ENCODE measurements around the gene FAM174C.

The FAM174C gene

DNA sequence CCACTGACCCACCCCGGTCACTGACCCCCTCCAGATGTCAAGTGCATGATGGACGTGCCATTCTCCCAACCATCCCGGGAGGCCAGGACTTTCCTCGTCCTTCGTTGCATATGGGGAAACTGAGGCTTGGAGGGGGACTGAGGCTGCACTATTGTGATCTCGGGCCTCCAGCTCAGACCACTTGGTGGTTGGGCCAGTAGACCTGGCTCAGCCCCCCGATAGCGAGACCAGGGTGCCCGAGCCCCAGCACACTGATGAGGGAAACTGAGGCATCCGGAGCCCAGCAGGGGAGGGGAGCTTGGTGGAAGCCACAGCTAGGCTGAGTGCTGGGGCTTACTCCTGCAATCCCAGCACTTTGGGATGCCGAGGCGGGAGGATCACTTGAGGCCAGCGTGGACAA is 20.7 kb downstream of the FAM174C start:
- Mint-ChIP-seq H3K9me3 (no peaks in the 10 kb centered on the region), H3K27ac (no peak overlapping the region), H3K27me3 (ENCODE audit: low read depth) (peaks cover 3% of the 10 kb centered on the region), H3K4me1 (no peaks in the 10 kb centered on the region), H3K4me3 (no peak overlapping the region), H3K36me3 (ENCODE audit: low read depth) (peaks cover 4% of the 10 kb centered on the region)
- TF ChIP-seq, protein P1, sequence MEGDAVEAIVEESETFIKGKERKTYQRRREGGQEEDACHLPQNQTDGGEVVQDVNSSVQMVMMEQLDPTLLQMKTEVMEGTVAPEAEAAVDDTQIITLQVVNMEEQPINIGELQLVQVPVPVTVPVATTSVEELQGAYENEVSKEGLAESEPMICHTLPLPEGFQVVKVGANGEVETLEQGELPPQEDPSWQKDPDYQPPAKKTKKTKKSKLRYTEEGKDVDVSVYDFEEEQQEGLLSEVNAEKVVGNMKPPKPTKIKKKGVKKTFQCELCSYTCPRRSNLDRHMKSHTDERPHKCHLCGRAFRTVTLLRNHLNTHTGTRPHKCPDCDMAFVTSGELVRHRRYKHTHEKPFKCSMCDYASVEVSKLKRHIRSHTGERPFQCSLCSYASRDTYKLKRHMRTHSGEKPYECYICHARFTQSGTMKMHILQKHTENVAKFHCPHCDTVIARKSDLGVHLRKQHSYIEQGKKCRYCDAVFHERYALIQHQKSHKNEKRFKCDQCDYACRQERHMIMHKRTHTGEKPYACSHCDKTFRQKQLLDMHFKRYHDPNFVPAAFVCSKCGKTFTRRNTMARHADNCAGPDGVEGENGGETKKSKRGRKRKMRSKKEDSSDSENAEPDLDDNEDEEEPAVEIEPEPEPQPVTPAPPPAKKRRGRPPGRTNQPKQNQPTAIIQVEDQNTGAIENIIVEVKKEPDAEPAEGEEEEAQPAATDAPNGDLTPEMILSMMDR (IDR thresholded peaks at IDR 0.05; ENCODE audit: unreplicated experiment in 3 of 3), result no peak

DNA sequence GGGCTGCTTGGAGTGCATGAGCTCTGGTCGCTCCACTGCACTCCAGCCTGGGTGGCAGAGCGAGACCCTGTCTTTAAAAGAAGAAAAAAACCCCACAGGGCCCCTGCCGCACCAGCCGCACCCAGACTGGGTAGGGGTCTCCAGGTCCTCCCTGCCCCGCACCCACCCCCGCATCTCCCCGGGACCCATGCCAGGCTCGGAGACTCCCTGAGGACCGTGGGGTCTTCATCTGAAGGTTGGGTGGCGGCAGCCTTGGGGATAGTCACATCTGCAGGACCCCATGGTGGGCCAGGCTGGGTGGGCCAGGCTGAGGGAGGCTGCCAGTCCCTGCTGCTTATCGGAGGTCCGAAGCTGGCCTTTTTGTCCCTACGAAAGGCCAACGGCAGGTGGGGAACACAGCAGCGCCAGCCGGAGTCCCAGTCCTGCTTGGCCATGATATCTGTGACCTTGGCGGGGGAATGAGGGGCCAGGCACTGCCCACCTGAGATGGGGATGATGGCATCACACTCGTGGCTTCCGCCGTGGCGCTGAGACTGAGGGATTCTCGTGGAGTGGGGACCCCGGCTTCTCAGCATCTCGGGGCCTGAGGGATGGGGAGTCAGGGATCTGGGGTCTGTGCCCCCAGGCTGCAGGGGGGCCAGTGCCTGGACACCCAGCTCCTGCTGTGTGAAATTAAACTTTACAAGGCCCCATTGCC is 21.4 kb downstream of the FAM174C start:
- Mint-ChIP-seq H3K36me3 (ENCODE audit: low read depth) (peaks cover 4% of the 10 kb centered on the region), H3K27me3 (ENCODE audit: low read depth) (peaks cover 3% of the 10 kb centered on the region), H3K27ac (no peak overlapping the region), H3K4me1 (no peaks in the 10 kb centered on the region), H3K4me3 (no peak overlapping the region), H3K9me3 (no peaks in the 10 kb centered on the region)
- TF ChIP-seq, protein P1 (IDR thresholded peaks at IDR 0.05; ENCODE audit: unreplicated experiment in 3 of 3), result no peak

DNA sequence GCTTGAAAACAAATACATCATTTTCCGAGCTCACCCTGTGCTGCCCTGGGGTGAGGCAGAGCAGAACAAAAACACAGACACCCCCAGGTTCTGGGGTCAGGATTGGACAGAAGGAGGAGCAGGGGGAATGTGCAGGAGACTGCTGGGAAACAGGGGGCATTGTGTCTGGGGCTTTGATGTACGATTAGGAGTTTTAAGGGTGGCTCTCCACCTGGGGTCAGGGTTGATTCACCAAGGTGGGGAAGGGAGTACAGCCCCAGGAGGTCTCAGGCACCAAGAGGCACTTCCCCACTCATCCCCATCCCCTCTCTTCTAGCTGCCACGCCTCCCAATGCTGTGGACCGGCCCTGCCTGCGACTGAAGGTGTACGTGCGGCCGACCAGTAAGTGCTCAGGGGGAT is 22.9 kb downstream of the FAM174C start:
- TF ChIP-seq, protein P1 (IDR thresholded peaks at IDR 0.05; ENCODE audit: unreplicated experiment in 3 of 3), result no peak
- H3K4me3 Mint-ChIP-seq, result no peak overlapping the region
- peaks cover 3% of the 10 kb centered on the region for H3K27me3 Mint-ChIP-seq (ENCODE audit: low read depth)
- H3K36me3 Mint-ChIP-seq (ENCODE audit: low read depth), result peaks cover 4% of the 10 kb centered on the region
- no peak overlapping the region for H3K27ac Mint-ChIP-seq
- no peaks in the 10 kb centered on the region for H3K9me3 Mint-ChIP-seq
- H3K4me1 Mint-ChIP-seq, result no peaks in the 10 kb centered on the region

DNA sequence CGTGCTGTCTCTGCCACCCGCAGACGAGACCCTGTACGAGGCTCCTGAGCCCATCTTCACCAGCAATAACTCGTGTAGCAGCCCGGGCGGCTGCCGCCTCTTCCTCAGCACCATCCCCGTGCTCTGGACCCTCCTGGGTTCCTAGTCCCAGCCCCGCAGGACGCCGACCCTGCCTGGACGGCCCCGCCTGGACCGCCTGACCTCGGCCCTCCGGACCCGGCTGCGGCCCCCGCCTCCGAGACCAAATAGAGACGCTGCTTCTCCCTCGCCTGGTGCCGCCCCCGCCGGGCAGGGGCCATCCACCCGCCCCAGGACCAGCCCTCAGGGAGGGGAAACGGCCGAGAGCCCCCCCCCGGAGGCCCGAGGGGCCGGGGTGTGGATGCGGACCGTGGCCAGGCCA is 24.5 kb downstream of the FAM174C start:
- TF ChIP-seq, protein P1 (IDR thresholded peaks at IDR 0.05; ENCODE audit: unreplicated experiment in 3 of 3), result no peak
- Mint-ChIP-seq H3K4me3 (no peak overlapping the region), H3K27ac (no peak overlapping the region), H3K27me3 (ENCODE audit: low read depth) (peaks cover 3% of the 10 kb centered on the region), H3K9me3 (no peaks in the 10 kb centered on the region), H3K36me3 (ENCODE audit: low read depth) (peaks cover 4% of the 10 kb centered on the region), H3K4me1 (no peaks in the 10 kb centered on the region)

DNA sequence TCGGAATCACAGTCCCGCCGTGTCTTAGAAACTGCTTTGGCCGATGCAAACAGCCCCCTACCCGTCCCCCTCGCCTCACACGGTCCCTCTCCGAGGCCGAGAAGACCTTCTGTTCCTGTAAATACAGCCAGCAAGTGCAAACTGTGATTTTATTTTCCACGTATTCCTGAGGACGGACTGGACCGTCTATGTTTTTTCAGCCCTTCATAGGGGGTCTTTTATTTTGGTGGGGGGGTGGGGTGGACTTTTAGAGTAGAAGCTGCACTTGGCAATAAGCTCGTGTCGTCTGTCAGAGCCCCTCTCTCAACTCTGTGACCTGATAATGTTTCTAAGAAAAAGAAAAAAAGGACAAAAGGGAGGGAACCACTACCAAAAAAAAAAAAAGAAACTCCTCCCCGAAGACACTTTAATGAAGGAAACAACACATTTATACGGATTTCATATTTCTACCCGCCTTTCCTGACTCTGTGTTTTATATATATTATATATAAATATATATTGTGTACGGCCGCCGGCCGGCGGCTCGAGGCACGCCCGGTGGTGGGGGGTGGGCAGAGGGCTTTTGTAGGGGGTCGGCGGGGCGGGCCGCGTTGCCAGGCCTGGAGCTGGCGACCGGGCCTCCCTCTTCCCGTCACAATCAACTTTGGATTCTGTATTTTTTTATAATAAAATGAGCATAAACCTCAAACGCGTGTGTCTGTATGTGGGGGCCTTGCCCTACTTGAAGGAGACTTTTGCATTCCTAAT is 25.6 kb downstream of the FAM174C start:
- H3K36me3 Mint-ChIP-seq (ENCODE audit: low read depth), result peaks cover 4% of the 10 kb centered on the region
- no peaks in the 10 kb centered on the region for H3K4me1 Mint-ChIP-seq
- TF ChIP-seq, protein P1 (IDR thresholded peaks at IDR 0.05; ENCODE audit: unreplicated experiment in 3 of 3), result no peak
- peaks cover 3% of the 10 kb centered on the region for H3K27me3 Mint-ChIP-seq (ENCODE audit: low read depth)
- no peak overlapping the region for H3K27ac Mint-ChIP-seq
- no peaks in the 10 kb centered on the region for H3K9me3 Mint-ChIP-seq
- H3K4me3 Mint-ChIP-seq, result no peak overlapping the region
